Prostate gland (tissue), 2 donors: Measurements from ENCODE around the gene SUPT3H. TPM values are rescaled to one million over a fixed set of nuclear protein-coding genes. Genes with fewer than 3 reads are reported as not detected.

Experiments
- DNase-seq: peaks from one replicate; pipeline ENCODE4 v3.0.0-alpha.2; 2019; ENCODE audit warnings: low spot score
- H3K27ac ChIP-seq, 2 donors: fragments of 200-600 bp; sonication (generic); 2 replicates each; pipeline ENCODE4 v1.5.1; 2017 to 2019
- H3K27me3 ChIP-seq: fragments of 200-600 bp; sonication (generic); replicated peaks from 2 replicates; pipeline ENCODE4 v1.5.1; 2019; ENCODE audit not compliant: insufficient read depth
- H3K36me3 ChIP-seq, 2 donors: fragments of 200-600 bp; sonication (generic); 1 replicate in 1 of 2; 2 replicates in 1 of 2; pipeline versions ENCODE4 v1.5.1 to v1.8.1; 2017 to 2019
- H3K4me1 ChIP-seq: fragments of 200-600 bp; sonication (generic); replicated peaks from 2 replicates; pipeline ENCODE4 v1.5.1; 2019
- H3K4me3 ChIP-seq, 2 donors: fragments of 200-600 bp; sonication (generic); 2 replicates each; pipeline ENCODE4 v1.5.1; 2017 to 2019
- H3K9me3 ChIP-seq: fragments of 200-600 bp; sonication (generic); 2 replicates; pipeline ENCODE4 v1.5.1; 2017
- POLR2A ChIP-seq: fragments of 450-650 bp; IDR thresholded peaks from one replicate; pipeline ENCODE4 v1.6.1; 2016; ENCODE audit warnings: antibody characterized with exemption, mild to moderate bottlenecking
- POLR2AphosphoS5 ChIP-seq: sonication (generic); formaldehyde crosslinking; IDR thresholded peaks from one replicate; pipeline ENCODE4 v1.6.1; 2017; ENCODE audit warnings: antibody characterized with exemption
- WGBS: methylation state at CpG from one replicate; pipeline ENCODE4 v1.1.5; 2018; 5-methylcytosine and 5-hydroxymethylcytosine counted together
- intact Hi-C: fragments of 100-400 bp; cut with DNase I; formaldehyde crosslinking; loops from one replicate; pipeline ENCODE4 v1.14.2; 2022
- total RNA-seq, 2 donors: library from RNA; depleted of rRNA; stranded (reverse); fragments of >200 nt; gene quantifications; one replicate each; pipeline ENCODE4 v1.1.0, GENCODE V29; 2016
- TF ChIP-seq, protein P1 (sequence below), 4 experiments: fragments of 200-600 bp in 2 of 4; fragments of 450-650 bp in 2 of 4; sonication (generic) in 2 of 4; IDR thresholded peaks; 1 replicate in 3 of 4; 2 replicates in 1 of 4; pipeline ENCODE4 v1.5.1; 2016 to 2019; ENCODE audit warnings: antibody characterized with exemption in 4 of 4, mild to moderate bottlenecking in 2 of 4, moderate library complexity in 2 of 4

SUPT3H gene
- total RNA-seq, 2 donors from 2014 or later: 4.6 to 13.1 TPM

DNA sequence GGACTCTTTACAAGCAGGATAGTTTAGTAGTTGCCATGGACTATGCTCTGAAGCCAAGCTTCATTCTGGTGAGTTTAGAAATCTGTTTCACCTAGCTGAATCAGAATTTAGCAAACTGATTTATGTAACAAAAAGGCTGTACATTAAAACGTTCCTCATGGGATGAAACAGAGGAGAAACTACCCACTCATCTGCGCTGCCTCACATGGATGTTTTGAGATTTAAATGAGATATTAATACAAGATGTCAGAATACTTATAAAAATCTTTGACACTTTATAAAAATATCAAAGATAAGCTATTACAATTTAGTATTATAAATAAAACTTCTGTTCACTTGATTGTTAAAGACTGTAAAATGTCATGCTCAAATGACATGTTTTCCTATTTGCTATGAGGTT is 32.8 kb downstream of the SUPT3H start:
- Histone ChIP-seq H3K36me3 (no peaks in the 10 kb centered on the region), H3K27ac (no peak overlapping the region), H3K9me3 (no peaks in the 10 kb centered on the region), H3K27me3 (no peaks in the 10 kb centered on the region), H3K4me1 (no peaks in the 10 kb centered on the region), H3K4me3 (no peak overlapping the region)
- intact Hi-C loops: no loop called here
- TF ChIP-seq POLR2A (no peak), POLR2AphosphoS5 (no peak)
- no peak for DNase-seq
- 76% methylated on average over 2 of the region's 2 CpGs for WGBS

DNA sequence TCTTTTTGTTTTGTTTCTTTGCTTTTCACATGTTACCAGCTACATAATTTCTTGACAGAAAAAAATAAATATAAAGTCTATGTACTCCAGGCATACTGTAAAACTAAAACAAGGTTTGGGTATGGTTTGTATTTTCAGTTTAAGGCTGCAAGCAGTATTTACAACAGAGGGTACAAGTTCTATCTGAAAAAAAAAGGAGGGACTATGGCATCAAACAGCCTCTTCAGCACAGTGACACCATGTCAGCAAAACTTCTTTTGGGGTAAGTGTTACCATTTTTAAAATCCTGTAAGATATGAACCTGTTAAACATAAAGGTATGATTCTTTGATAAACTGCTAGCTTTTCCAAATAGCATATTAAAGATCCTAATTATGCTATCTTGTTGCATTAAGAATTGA is 49.2 kb downstream of the SUPT3H start:
- Histone ChIP-seq H3K4me3 (no peak overlapping the region), H3K9me3 (no peaks in the 10 kb centered on the region), H3K36me3 (no peaks in the 10 kb centered on the region), H3K4me1 (no peaks in the 10 kb centered on the region), H3K27me3 (no peaks in the 10 kb centered on the region), H3K27ac (no peak overlapping the region)
- TF ChIP-seq POLR2A (no peak), POLR2AphosphoS5 (no peak)
- TF ChIP-seq, protein P1, sequence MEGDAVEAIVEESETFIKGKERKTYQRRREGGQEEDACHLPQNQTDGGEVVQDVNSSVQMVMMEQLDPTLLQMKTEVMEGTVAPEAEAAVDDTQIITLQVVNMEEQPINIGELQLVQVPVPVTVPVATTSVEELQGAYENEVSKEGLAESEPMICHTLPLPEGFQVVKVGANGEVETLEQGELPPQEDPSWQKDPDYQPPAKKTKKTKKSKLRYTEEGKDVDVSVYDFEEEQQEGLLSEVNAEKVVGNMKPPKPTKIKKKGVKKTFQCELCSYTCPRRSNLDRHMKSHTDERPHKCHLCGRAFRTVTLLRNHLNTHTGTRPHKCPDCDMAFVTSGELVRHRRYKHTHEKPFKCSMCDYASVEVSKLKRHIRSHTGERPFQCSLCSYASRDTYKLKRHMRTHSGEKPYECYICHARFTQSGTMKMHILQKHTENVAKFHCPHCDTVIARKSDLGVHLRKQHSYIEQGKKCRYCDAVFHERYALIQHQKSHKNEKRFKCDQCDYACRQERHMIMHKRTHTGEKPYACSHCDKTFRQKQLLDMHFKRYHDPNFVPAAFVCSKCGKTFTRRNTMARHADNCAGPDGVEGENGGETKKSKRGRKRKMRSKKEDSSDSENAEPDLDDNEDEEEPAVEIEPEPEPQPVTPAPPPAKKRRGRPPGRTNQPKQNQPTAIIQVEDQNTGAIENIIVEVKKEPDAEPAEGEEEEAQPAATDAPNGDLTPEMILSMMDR (IDR thresholded peaks at IDR 0.05): no peak
- no peak for DNase-seq
- intact Hi-C loops: no loop called here

DNA sequence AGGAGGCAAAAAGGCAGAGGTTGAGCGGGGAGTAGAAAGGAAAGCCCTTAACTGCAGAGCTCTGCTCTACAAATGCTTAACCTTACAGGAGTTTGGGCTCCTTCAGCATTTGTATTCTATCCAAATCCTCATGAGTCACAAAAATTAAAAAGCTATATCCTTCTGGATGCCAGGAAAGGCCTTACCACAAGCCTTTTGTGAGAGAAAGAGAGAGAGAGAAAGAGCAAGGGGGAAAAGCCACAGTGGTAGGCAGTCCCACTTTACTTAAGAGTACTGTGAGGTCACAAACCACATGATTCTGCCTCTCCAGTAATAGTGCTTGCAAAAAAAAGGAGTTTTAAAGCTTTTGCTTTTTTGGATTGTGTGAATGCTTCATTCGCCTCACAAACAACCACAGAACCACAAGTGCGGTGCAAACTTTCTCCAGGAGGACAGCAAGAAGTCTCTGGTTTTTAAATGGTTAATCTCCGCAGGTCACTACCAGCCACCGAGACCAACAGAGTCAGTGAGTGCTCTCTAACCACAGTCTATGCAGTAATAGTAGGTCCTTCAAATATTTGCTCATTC is 49.7 kb downstream of the SUPT3H start, which contains the start of gene RUNX2:
Gene RUNX2 (plus strand): TSS at position 375 of the 567 bp plus-strand sequence. CDS start 397 bp downstream, outside the sequence.
- no peak for DNase-seq
- 76% methylated on average over 5 of the region's 5 CpGs for WGBS
- Histone ChIP-seq H3K36me3 (no peaks in the 10 kb centered on the region), H3K9me3 (no peaks in the 10 kb centered on the region), H3K4me3 (no peak within 1 kb of the TSS), H3K27ac (no peak within 1 kb of the TSS), H3K4me1 (no peaks in the 10 kb centered on the region), H3K27me3 (no peaks in the 10 kb centered on the region)
- TF ChIP-seq POLR2A (no peak), POLR2AphosphoS5 (no peak)
- TF ChIP-seq, protein P1 (IDR thresholded peaks at IDR 0.05): no peak
- intact Hi-C loops: no loop called here

DNA sequence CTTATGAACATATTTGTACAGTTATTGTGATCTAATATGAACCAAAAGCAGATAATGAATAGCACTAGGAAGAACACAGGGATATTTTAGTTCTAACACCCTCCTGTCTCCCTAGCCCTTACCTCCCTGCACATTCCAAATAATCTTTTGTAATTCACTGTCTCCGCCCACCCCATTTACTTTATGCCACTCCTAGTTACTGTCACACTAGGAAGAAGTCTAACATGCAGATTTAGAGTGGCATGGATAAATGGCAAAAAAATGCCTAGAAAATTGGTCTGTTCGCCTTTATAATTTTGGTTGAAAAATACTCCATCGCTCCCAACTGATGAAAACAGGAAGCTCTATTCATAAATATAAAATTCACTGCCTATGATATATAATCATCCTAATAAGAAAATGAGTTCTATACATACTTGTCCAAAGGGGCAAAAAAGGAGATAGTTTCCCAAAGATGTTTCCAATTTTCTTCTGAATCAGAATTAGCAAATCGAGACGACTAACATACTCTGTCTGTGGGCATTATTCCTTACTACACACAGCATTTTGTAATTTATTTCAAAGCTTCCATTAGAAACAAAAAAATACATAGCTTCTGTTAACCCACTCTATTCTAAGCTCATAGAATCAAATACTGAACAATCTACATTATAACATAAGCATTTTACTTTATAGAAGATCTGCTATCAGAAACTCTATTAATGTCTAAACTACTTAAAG is 50.9 kb downstream of the SUPT3H start:
- no peak overlapping the region for H3K4me3 ChIP-seq
- H3K9me3 ChIP-seq: no peaks in the 10 kb centered on the region
- no peaks in the 10 kb centered on the region for H3K4me1 ChIP-seq
- H3K27me3 ChIP-seq: no peaks in the 10 kb centered on the region
- no peak for DNase-seq
- no peak overlapping the region for H3K27ac ChIP-seq
- intact Hi-C loops: no loop called here
- H3K36me3 ChIP-seq: no peaks in the 10 kb centered on the region
- 94% methylated on average over 5 of the region's 5 CpGs for WGBS
- TF ChIP-seq POLR2A (no peak), POLR2AphosphoS5 (no peak)
- TF ChIP-seq, protein P1 (IDR thresholded peaks at IDR 0.05): no peak

DNA sequence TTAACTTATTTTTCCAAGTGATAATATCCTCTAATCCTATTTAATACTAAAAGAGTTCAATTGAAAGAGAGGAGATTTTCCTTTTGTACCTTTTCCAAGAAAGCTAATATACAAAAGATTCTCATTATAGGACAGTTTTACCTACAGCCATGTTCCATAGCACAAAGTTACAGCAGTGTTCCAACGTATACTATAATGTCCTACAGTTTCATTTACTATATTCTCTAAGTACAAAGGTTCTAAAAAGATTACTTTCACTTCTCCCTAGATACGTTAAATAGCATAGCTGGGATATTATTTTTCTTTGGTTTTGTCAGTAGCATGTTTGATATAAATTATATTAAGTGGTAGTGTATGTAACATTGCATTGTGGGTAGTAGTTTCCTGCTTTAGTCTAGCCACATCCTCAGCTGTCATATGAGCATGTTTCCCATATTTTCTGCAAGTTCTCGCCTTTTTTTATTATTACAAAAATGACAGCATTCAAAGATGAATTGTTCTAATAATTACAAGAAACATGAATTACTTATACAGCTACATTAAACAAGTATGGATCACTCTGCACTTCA is 54.0 kb downstream of the SUPT3H start:
- no peaks in the 10 kb centered on the region for H3K4me1 ChIP-seq
- WGBS: 82% methylated on average over 3 of the region's 3 CpGs
- H3K4me3 ChIP-seq: no peak overlapping the region
- H3K9me3 ChIP-seq: no peaks in the 10 kb centered on the region
- DNase-seq: no peak
- no peak overlapping the region for H3K27ac ChIP-seq
- TF ChIP-seq, protein P1 (IDR thresholded peaks at IDR 0.05): no peak
- TF ChIP-seq POLR2A (no peak), POLR2AphosphoS5 (no peak)
- no peaks in the 10 kb centered on the region for H3K27me3 ChIP-seq
- no peaks in the 10 kb centered on the region for H3K36me3 ChIP-seq
- intact Hi-C loops: no loop called here
